ENCODE data around the gene PISD. TPM values are rescaled to one million over a fixed set of nuclear protein-coding genes. Genes with fewer than 3 reads are reported as not detected.

Gene PISD
- total RNA-seq, 4 donors from 2014 or later: 27.5 to 68.1 (median 61.4) TPM

DNA sequence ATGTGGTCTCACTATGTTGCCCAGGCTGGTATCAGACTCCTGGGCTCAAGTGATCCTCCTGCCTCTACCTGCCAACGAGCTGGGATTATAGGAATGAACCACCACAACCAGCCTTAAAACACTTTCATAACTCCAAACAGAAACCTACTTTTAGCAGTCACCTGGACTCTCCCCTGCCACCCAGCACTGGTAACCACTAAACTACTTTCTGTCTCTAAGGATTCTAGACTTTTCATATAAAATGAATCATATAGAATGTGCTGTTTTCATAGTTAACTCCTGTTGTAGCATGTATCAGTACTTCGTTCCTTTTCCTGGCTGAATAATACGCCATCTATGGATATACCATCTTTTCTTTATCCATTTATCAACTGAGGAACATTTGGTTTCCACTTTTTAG lies 29.4 kb upstream of the PISD start:
- TF ChIP-seq POLR2A (IDR thresholded peaks at IDR 0.05): no peak
- TF ChIP-seq, protein P1, sequence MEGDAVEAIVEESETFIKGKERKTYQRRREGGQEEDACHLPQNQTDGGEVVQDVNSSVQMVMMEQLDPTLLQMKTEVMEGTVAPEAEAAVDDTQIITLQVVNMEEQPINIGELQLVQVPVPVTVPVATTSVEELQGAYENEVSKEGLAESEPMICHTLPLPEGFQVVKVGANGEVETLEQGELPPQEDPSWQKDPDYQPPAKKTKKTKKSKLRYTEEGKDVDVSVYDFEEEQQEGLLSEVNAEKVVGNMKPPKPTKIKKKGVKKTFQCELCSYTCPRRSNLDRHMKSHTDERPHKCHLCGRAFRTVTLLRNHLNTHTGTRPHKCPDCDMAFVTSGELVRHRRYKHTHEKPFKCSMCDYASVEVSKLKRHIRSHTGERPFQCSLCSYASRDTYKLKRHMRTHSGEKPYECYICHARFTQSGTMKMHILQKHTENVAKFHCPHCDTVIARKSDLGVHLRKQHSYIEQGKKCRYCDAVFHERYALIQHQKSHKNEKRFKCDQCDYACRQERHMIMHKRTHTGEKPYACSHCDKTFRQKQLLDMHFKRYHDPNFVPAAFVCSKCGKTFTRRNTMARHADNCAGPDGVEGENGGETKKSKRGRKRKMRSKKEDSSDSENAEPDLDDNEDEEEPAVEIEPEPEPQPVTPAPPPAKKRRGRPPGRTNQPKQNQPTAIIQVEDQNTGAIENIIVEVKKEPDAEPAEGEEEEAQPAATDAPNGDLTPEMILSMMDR (IDR thresholded peaks at IDR 0.05): no peak
- Histone ChIP-seq H3K9me3 (no peaks in the 10 kb centered on the region), H3K4me1 (no peaks in the 10 kb centered on the region), H3K36me3 (peaks cover 0 to 88% (median 0%) of the 10 kb centered on the region in 3 donors), H3K27ac (no peak overlapping the region), H3K4me3 (no peak overlapping the region), H3K27me3 (no peaks in the 10 kb centered on the region)
- no peak for DNase-seq

DNA sequence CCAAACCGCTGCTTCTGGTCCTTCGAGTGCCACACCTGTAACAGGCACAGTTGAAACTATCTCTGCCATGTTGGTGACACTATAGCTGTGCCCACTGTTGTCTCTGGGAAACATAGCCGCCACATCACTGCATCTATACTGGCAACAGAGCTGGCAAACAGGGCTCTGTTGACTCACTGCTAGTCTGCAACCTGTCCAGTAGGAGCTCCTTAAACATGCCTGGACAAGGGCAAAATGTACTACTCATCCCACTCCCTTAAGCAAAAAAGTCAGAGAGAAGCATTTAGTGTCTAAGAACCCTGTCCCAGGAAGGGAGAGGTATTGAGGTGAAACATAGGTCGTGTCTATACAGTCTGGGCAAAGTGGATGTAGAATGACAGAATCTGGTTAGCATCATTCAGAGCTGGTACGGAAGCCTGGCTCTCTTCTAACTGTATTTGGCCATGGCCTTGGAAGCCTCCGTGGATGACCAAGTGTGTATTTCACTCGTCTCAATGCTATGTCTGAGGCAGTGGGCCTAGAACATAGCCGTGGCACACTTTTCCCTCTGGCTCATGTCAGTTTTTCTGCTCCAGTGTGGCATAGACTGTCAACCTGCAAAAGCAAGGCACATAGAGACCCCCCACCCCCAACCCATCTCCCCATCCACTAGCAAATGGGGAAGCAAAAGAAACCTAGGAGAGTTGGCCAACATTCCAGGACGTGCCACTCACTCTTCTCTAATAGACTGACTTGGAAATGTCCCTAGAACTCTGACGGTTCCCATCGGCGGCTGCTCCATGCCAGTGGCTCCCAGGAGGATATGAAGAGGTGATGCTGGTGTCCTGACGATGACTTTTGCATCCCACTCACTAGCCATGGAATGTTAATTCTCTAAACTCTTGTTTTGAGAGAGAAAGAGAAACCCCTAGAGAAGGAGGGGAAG lies 21.4 kb upstream of the PISD start:
- Histone ChIP-seq H3K9me3 (no peaks in the 10 kb centered on the region), H3K36me3 (peaks cover 0 to 49% (median 0%) of the 10 kb centered on the region in 3 donors), H3K27me3 (no peaks in the 10 kb centered on the region), H3K27ac (no peak overlapping the region), H3K4me3 (no peak overlapping the region), H3K4me1 (no peaks in the 10 kb centered on the region)
- no peak for DNase-seq
- TF ChIP-seq, protein P1 (IDR thresholded peaks at IDR 0.05): no peak
- TF ChIP-seq POLR2A (IDR thresholded peaks at IDR 0.05): no peak

DNA sequence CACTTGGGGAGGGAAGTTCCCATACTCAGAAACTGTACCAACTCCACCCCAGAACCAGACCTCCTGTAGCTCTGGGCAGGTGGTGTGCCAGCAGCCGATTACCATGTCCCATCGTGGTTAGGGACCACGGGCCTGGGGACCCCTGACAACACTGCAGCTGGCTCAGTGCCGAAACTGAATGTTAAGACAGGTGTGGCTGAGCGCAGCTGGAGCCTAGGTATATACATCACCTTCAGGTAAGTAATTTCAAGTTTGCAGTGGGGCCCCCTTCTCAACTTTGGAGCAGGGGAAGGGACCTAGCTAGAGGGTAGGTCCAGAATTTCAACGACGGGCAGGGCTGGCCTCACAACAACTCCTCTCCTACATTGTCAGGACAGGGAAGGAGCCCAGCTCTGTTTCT lies 20.7 kb upstream of the PISD start:
- Histone ChIP-seq H3K27ac (no peak overlapping the region), H3K4me3 (no peak overlapping the region), H3K9me3 (no peaks in the 10 kb centered on the region), H3K4me1 (no peaks in the 10 kb centered on the region), H3K36me3 (peaks cover 0 to 42% (median 0%) of the 10 kb centered on the region in 3 donors), H3K27me3 (no peaks in the 10 kb centered on the region)
- no peak for TF ChIP-seq POLR2A (IDR thresholded peaks at IDR 0.05)
- TF ChIP-seq, protein P1 (IDR thresholded peaks at IDR 0.05): no peak
- no peak for DNase-seq

DNA sequence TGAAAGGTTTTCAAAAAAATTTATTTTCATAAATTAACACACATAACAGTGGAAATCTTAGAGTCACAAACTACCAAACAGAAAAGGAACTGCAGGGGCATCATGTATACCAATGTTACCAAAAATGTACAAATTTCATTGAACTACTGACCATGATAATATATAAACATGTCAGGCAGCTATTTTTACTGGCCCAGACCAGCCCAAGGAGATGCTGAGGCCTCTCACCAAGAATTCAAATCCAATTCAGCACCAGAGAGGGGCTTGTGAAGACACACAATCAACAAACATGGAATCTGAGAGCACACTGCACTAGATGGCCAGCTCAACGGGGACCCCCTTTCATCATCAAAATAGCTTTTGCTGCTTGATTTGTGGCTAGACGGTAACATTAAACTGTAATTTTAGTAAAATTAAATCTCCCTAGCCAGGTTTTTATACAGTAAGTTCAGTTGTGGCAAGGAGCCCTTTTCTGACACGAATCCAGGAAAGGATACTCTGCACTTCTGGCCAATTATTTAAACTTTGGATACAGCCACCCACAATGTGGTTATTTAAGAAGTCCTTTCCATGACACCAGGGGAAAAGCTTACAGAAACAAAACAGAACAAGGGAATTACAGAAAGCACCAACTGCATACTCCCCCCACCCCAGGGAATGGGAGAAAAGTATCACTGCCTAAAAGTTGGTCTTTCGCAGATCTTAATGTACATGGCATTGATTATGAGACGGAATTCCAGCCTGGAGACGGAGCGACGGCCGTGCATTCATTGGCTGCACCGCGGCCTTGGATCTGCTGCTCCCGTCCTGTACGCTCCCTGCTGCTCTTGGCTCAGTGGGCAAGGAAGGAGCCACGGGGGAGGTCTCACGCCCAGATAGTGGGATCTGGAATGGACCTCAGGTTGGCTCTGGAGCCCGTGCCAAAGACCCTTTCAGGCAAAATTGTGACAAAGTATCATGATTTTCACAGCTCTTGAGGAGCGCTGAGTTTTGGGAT lies 19.6 kb upstream of the PISD start:
- Histone ChIP-seq H3K4me3 (no peak overlapping the region), H3K9me3 (no peaks in the 10 kb centered on the region), H3K27me3 (no peaks in the 10 kb centered on the region), H3K27ac (peak overlapping the region in 1 of 4 donors; percentile 14), H3K4me1 (no peaks in the 10 kb centered on the region), H3K36me3 (peaks cover 0 to 31% (median 0%) of the 10 kb centered on the region in 3 donors)
- no peak for DNase-seq
- no peak for TF ChIP-seq POLR2A (IDR thresholded peaks at IDR 0.05)
- TF ChIP-seq, protein P1 (IDR thresholded peaks at IDR 0.05): no peak

DNA sequence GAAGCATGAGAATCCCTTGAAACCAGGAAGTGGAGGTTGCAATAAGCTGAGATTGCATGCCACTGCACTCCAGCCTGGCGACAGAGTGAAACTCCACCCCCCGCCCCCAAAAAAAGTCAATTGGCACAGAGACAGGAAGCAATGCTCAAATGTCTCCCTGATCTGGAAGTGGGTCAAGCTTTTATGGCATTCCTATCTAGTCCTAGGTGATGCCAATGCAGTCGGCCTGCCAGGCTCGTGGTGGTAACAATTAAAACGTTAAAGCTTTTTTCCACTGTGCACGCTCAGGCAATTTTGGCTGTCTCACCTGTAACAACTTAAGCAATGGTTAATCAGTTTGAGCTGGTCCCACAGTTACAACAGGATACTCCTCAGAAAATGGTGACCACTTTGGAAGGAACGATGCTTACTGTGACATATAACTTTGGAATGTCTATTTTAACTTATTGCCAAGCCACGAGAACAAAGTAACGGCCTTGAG lies 18.9 kb upstream of the PISD start:
- Histone ChIP-seq H3K9me3 (no peaks in the 10 kb centered on the region), H3K27me3 (no peaks in the 10 kb centered on the region), H3K27ac (no peak overlapping the region), H3K4me1 (no peaks in the 10 kb centered on the region), H3K4me3 (no peak overlapping the region), H3K36me3 (peaks cover 0 to 24% (median 0%) of the 10 kb centered on the region in 3 donors)
- DNase-seq: no peak
- TF ChIP-seq, protein P1 (IDR thresholded peaks at IDR 0.05): no peak
- TF ChIP-seq POLR2A (IDR thresholded peaks at IDR 0.05): no peak

All from Peyer's patch (tissue), 4 donors.